IPS-20b (cell line): Measurements from ENCODE around the gene OR6K3.

Experiments used
- H3K27ac ChIP-seq: one replicate; pipeline ENCODE4 v1.5.1; 2013; ENCODE audit warnings: low read length
- H3K27me3 ChIP-seq: 2 replicates; pipeline ENCODE4 v1.6.1; 2013; ENCODE audit warnings: mild to moderate bottlenecking, low read length, inconsistent platforms; ENCODE audit not compliant: insufficient read depth
- H3K36me3 ChIP-seq: 2 replicates; pipeline ENCODE4 v1.6.1; 2013; ENCODE audit warnings: low read depth, mild to moderate bottlenecking, inconsistent platforms, low read length, moderate library complexity; ENCODE audit not compliant: insufficient read depth
- H3K4me1 ChIP-seq: 2 replicates; pipeline ENCODE4 v1.6.1; 2013; ENCODE audit warnings: mild to moderate bottlenecking, control low read depth, inconsistent platforms, low read length, moderate library complexity; ENCODE audit not compliant: insufficient read depth
- H3K4me3 ChIP-seq: 2 replicates; pipeline ENCODE4 v1.5.1; 2013; ENCODE audit warnings: mild to moderate bottlenecking, low read length, inconsistent platforms
- H3K9ac ChIP-seq: 2 replicates; pipeline ENCODE4 v1.6.1; 2013; ENCODE audit warnings: low read depth, mild to moderate bottlenecking, inconsistent platforms, low read length, moderate library complexity
- H3K9me3 ChIP-seq: 2 replicates; pipeline ENCODE4 v1.6.1; 2013; ENCODE audit warnings: mild to moderate bottlenecking, low read depth, low read length, inconsistent platforms; ENCODE audit not compliant: insufficient read depth

Gene OR6K3, protein sequence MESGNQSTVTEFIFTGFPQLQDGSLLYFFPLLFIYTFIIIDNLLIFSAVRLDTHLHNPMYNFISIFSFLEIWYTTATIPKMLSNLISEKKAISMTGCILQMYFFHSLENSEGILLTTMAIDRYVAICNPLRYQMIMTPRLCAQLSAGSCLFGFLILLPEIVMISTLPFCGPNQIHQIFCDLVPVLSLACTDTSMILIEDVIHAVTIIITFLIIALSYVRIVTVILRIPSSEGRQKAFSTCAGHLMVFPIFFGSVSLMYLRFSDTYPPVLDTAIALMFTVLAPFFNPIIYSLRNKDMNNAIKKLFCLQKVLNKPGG

DNA sequence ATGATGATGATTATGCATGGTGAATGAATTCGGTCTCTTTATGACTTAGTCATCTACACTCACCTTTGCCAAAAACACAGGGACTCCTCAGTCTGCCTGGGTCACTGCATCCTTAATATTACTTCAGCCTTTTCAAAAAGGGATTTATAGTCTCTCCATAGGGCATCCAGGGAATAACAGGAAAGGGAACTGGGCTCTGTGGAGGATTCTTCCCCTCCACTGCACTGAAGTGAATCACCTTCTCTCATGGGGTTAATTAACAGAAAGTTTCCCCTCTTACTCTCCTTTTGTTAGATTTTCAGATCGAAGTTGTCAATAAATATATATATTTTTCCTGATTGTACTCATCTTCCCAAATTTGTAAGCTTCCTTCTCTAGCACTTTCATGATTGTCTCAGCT, at the start of gene OR6K3:
TSS of gene OR6K3 (minus strand) at position 101 of the 400 bp plus-strand sequence. CDS start 2,605 bp downstream, outside the sequence.
- H3K4me3 ChIP-seq: no peak within 1 kb of the TSS
- H3K36me3 ChIP-seq: no peaks in the 10 kb centered on the region
- H3K9ac ChIP-seq: no peak within 1 kb of the TSS
- H3K9me3 ChIP-seq: no peaks in the 10 kb centered on the region
- H3K4me1 ChIP-seq: no peaks in the 10 kb centered on the region
- H3K27ac ChIP-seq: no peak within 1 kb of the TSS
- no peaks in the 10 kb centered on the region for H3K27me3 ChIP-seq

DNA sequence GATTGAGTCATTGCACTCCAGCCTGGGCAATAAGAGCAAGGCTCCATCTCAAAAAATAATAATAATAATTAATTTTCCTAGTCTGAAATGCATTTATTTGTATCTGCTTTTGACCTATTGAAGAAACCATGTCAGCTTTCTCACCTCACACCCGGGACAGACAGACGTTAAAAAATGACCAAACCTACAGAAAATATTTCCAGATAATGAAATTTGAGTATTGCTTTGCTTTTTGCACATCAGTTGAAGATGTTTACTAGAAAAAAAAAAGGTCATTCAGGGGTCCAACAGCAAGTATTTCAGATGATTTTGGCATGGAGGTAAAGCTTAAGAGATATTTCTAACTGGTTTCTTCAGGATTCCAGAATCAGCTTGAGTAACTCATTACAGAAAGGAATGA, 33.9 kb upstream of the OR6K3 start, which contains the start of gene OR6K6:
TSS of gene OR6K6 (plus strand) at position 301 of the 400 bp plus-strand sequence. CDS start 168 bp downstream, outside the sequence.
- Histone ChIP-seq H3K27ac (no peak within 1 kb of the TSS), H3K9ac (no peak within 1 kb of the TSS), H3K9me3 (no peaks in the 10 kb centered on the region), H3K4me3 (no peak within 1 kb of the TSS), H3K4me1 (no peaks in the 10 kb centered on the region), H3K36me3 (no peaks in the 10 kb centered on the region), H3K27me3 (no peaks in the 10 kb centered on the region)

DNA sequence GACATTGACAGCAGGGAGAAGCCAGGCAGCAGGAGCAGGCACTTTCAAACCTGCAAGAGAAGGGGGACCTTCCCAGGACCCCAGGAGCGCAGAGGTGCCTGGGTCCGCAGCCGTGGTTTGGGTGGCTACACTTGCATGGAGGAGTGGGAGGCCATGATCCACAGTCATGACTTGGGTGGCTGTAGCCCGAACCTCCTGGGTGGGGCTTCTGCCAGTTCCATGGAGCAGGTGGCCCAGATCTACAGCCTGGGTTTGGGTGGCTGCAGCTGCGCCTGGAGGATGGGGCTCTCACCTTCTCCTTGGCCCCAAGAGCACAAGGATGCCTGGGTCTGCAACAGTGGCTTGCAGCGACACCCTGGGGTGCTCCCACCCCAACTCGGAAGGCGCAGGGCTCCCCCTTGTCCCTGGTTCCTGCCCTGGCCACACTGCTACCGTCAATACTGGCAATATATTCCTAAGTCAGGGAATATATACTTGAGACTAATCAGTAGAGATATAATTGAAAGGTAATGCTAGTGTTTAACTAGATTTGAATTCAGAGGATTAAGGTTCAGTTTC, 31.7 kb upstream of the OR6K3 start:
- Histone ChIP-seq H3K27ac (no peak overlapping the region), H3K36me3 (no peaks in the 10 kb centered on the region), H3K27me3 (no peaks in the 10 kb centered on the region), H3K9ac (no peak overlapping the region), H3K4me3 (no peak overlapping the region), H3K9me3 (no peaks in the 10 kb centered on the region), H3K4me1 (no peaks in the 10 kb centered on the region)

DNA sequence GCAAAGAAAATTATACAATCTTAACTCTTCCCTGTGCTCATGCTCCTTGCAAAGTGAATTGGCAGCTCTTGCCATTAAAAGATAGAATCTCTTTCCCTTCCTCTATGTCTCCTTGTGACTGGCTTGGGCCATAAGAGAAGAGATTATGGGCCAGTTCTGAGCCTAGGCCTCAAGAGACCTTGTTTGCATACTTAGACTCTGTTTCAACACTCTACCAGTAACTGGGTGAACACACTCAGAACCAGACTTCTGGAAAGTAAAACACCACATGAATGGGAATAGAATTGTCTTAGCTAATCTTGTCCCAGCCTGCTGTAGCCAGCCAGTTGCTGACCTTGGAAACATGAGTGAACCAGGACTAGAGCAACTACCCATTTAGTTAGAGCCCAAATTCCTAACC, 15.3 kb upstream of the OR6K3 start:
- H3K27ac ChIP-seq: no peak overlapping the region

DNA sequence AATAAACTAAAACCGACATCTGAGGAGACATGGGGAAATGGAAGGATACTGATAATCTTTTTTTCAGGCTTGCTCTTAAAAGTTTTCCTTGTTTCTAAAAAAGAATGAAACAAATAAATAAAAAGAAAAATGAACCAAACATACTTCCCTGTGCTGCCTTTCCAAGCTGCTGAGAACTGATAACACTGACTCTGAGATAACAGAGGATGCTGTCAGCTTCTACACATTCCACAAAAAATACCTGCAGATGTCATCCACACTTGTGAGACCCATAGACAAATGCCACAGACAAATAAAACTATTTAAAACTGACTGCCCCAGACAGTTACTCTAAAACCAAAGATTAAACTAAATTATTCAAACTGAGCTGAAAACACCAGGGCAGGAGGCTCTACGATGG, 12.0 kb upstream of the OR6K3 start:
- no peaks in the 10 kb centered on the region for H3K4me1 ChIP-seq
- H3K27ac ChIP-seq: no peak overlapping the region
- no peaks in the 10 kb centered on the region for H3K36me3 ChIP-seq
- no peaks in the 10 kb centered on the region for H3K9me3 ChIP-seq
- no peaks in the 10 kb centered on the region for H3K27me3 ChIP-seq
- H3K9ac ChIP-seq: no peak overlapping the region
- no peak overlapping the region for H3K4me3 ChIP-seq

More for the DNA sequence above, 15.3 kb upstream of the OR6K3 start:
- H3K9me3 ChIP-seq: no peaks in the 10 kb centered on the region
- no peaks in the 10 kb centered on the region for H3K36me3 ChIP-seq
- no peaks in the 10 kb centered on the region for H3K4me1 ChIP-seq
- H3K27me3 ChIP-seq: no peaks in the 10 kb centered on the region
- no peak overlapping the region for H3K9ac ChIP-seq
- no peak overlapping the region for H3K4me3 ChIP-seq

DNA sequence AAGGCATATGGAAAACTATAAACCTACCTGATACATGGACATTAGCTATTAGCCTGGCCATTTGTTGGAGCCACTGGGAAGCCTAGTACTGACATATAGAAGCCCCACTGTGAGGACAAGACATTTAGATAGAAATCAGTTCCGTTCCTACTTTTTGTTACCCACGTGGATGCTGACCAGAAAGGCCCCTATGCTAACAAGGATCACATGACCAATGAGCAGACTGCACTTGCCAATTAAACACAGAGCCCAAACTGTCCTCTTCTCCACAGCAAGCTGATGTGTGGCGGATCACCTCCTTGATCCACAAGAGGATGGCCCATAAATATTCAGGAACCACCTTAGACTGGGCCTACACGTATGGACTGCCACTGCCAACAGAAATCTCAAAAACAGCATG, 11.2 kb upstream of the OR6K3 start:
- no peaks in the 10 kb centered on the region for H3K4me1 ChIP-seq
- H3K9me3 ChIP-seq: no peaks in the 10 kb centered on the region
- no peak overlapping the region for H3K27ac ChIP-seq
- H3K4me3 ChIP-seq: no peak overlapping the region
- H3K36me3 ChIP-seq: no peaks in the 10 kb centered on the region
- no peak overlapping the region for H3K9ac ChIP-seq
- no peaks in the 10 kb centered on the region for H3K27me3 ChIP-seq

DNA sequence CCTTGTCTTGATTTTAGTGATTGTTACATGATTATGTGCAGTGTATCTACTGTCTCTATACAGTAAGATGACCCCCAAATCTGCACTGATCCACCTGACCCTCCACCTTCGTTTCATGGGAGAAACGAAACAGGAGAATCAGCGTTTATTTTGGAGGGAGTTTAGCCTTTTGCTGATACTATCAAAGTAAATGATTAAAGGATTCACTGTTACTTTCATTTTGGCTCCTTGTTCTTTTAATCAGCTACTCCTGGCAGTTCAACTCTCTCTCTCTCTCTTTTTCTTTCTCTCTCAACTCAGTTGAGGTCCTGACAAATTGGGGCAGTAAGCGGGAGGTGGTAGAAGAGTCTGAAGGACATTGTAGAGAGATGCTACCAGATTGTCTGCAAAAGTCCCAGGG, 9.9 kb upstream of the OR6K3 start:
- H3K9ac ChIP-seq: no peak overlapping the region
- H3K9me3 ChIP-seq: no peaks in the 10 kb centered on the region
- H3K27ac ChIP-seq: no peak overlapping the region

DNA sequence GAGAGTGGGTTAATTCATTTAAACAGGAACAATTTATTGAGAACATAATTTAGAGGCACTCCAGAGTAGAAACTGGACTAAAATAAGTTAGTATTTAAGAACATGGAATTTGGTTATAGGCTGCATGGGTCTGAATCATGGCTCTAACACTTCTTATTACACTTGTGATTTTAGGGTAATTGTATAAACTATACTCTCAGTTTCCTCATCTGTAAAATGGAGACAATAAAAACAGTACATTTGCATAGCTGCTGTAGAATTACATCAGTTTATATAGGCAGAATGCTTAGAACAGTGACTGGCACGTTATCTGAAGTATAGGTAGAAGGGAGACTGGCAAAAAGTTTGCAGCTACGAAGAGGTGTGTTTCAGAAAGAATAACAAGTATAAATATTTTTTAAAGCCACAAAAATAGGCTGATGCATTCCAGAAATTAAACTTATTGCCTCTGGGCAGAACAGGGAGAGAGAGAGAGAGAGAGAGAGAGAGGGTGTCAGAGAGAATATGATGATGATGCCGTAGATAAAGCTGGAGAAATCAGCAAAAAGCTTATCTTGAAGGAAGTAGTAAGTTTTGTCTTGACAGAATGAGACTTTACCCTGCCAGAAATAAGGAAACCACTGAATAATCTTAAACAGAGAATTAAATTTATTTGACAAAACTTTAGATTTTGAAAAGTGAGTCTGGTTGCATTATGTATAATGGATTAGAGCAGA, 8.1 kb upstream of the OR6K3 start:
- no peak overlapping the region for H3K9ac ChIP-seq
- no peak overlapping the region for H3K4me3 ChIP-seq
- H3K9me3 ChIP-seq: no peaks in the 10 kb centered on the region
- H3K4me1 ChIP-seq: no peaks in the 10 kb centered on the region
- H3K27ac ChIP-seq: no peak overlapping the region
- no peaks in the 10 kb centered on the region for H3K36me3 ChIP-seq
- no peaks in the 10 kb centered on the region for H3K27me3 ChIP-seq

More for the DNA sequence above, 9.9 kb upstream of the OR6K3 start:
- Histone ChIP-seq H3K4me3 (no peak overlapping the region), H3K27me3 (no peaks in the 10 kb centered on the region), H3K4me1 (no peaks in the 10 kb centered on the region), H3K36me3 (no peaks in the 10 kb centered on the region)

DNA sequence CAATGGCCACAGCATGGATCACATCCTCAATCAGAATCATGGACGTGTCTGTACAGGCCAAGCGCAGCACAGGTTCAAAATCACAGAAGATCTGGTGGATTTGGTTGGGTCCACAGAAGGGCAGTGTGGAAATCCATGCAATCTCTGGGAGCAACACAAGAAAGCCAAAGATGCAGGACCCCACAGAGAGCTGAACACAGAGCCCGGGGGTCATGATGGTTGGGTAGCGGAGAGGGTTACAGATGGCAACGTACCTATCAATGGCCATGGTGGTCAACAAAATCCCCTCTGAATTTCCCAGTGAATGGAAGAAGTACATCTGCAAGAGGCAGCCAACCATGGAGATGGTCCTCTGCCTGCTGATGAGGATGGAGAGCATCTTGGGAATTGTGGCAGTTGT, 3.9 kb upstream of the OR6K3 start:
- H3K27ac ChIP-seq: no peak overlapping the region
- H3K4me3 ChIP-seq: no peak overlapping the region
- H3K27me3 ChIP-seq: no peaks in the 10 kb centered on the region
- H3K9ac ChIP-seq: no peak overlapping the region
- no peaks in the 10 kb centered on the region for H3K9me3 ChIP-seq
- H3K36me3 ChIP-seq: no peaks in the 10 kb centered on the region
- H3K4me1 ChIP-seq: no peaks in the 10 kb centered on the region

DNA sequence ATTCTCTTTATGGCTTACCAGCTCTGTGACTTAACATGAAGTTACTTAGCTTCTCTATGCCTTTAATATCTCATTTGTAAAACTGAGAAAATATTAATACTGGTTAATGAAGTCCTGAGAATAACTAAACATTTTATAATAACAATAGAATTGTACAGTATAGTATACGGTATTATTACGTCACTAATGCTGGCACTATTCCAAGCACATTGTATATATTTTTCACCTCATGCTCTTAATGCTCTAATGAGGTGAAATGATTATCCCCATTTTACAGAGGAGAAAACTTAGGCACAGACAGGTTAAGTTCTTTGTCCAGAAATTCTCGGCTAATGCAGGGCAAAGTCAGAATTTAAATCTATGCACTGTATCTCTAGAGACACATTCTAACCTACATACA, 856 bp downstream of the OR6K3 start:
- Histone ChIP-seq H3K27ac (no peak overlapping the region), H3K9me3 (no peaks in the 10 kb centered on the region)

DNA sequence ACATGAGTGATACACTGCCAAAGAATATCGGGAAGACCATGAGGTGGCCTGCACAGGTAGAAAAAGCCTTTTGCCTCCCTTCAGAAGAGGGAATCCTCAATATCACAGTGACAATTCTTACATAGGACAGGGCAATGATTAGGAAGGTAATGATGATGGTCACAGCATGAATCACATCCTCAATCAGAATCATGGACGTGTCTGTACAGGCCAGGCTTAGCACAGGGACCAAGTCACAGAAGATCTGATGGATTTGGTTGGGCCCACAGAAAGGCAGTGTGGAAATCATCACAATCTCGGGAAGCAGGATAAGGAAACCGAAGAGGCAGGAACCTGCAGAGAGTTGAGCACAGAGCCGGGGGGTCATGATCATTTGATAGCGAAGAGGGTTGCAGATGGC, 3.2 kb downstream of the OR6K3 start:
- no peaks in the 10 kb centered on the region for H3K27me3 ChIP-seq
- H3K27ac ChIP-seq: no peak overlapping the region
- no peak overlapping the region for H3K4me3 ChIP-seq
- H3K9me3 ChIP-seq: no peaks in the 10 kb centered on the region
- H3K4me1 ChIP-seq: no peaks in the 10 kb centered on the region
- no peaks in the 10 kb centered on the region for H3K36me3 ChIP-seq
- no peak overlapping the region for H3K9ac ChIP-seq

More for the DNA sequence above, 856 bp downstream of the OR6K3 start:
- Histone ChIP-seq H3K4me1 (no peaks in the 10 kb centered on the region), H3K27me3 (no peaks in the 10 kb centered on the region), H3K9ac (no peak overlapping the region), H3K36me3 (no peaks in the 10 kb centered on the region), H3K4me3 (no peak overlapping the region)

DNA sequence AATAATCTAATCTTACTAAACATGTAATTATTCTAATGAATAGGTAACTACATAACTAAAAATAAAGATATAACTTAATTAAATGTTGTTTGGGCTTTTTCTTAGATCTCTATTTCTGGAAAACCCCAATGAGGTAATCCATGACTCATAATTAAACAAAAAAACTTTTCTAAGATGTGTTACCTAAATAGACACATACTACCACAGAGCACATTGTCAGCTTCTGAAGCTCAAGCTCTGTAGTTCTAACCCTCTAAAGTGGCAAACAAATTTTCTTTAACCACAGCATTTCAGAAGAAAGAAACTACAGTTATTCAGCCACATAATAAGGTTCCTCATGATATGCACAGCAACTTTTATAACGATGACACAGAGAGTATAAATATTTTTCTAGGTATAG, 4.2 kb downstream of the OR6K3 start:
- Histone ChIP-seq H3K4me3 (no peak overlapping the region), H3K27ac (no peak overlapping the region), H3K9me3 (no peaks in the 10 kb centered on the region), H3K27me3 (no peaks in the 10 kb centered on the region), H3K36me3 (no peaks in the 10 kb centered on the region), H3K4me1 (no peaks in the 10 kb centered on the region), H3K9ac (no peak overlapping the region)
